PC-3 (cell line): ENCODE results near the gene MAP7D1.

ENCODE experiments used
- CTCF ChIP-seq: fragments of 300-600 bp; sonication (generic); conservative IDR thresholded peaks from 2 replicates; pipeline ENCODE4 v1.5.1; 2017; ENCODE audit warnings: antibody characterized with exemption, low read depth, mild to moderate bottlenecking, low read length
- EZH2 ChIP-seq: fragments of 300-600 bp; sonication (generic); IDR thresholded peaks from one replicate; pipeline ENCODE4 v1.6.1; 2017; ENCODE audit warnings: antibody characterized with exemption, mild to moderate bottlenecking, low read length; ENCODE audit not compliant: unreplicated experiment
- EZH2phosphoT487 ChIP-seq: fragments of 300-600 bp; sonication (generic); IDR thresholded peaks from 2 replicates; pipeline ENCODE4 v1.6.1; 2018; ENCODE audit warnings: mild to moderate bottlenecking, antibody characterized with exemption, low read length, borderline replicate concordance

- TF ChIP-seq EZH2phosphoT487: no peak
- TF ChIP-seq CTCF: no peak
- TF ChIP-seq EZH2: no peak
These were observed 49.7 kb upstream of the MAP7D1 start for GRCh38 chr1:36106269-36106668.
